Ammon's horn (tissue), 1 donor: ENCODE data around the gene DENND5B.
"Not testable (repeated sequence)": the region's sequence is repeated elsewhere in the genome, so short reads cannot be mapped to it uniquely, and the experiment has no call there.

Experiments
- DNase-seq: peaks from one replicate; pipeline ENCODE4 v3.0.0-alpha.2; 2016; ENCODE audit warnings: low spot score

The DENND5B gene

GRCh38 chr12:31506515-31507306, 84.2 kb downstream of the DENND5B start:
- no peak for DNase-seq

- no peak for DNase-seq
These were observed 86.2 kb downstream of the DENND5B start for GRCh38 chr12:31504625-31505222.

GRCh38 chr12:31501014-31501413, 89.9 kb downstream of the DENND5B start:
- DNase-seq = not testable (repeated sequence)

GRCh38 chr12:31499567-31499966, 91.4 kb downstream of the DENND5B start:
- no peak for DNase-seq

DNA sequence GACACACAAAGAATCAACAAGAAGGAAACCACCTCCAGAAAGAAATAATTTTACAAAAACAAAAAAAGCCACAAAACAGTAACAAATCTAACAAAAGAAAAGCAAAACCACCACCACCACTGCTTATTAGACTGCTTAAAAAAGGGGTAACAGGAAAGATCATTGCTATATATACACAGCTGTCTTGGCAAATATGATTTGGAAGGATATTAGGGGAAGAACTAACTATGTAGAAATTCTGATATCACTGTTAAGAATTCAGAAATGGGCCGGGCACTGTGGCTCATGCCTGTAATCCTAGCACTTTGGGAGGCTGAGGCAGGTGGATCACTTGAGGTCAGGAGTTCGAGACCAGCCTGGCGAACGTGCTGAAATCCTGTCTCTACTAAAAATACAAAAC, 92.5 kb downstream of the DENND5B start:
- no peak for DNase-seq

GRCh38 chr12:31496257-31496656, 94.7 kb downstream of the DENND5B start:
- DNase-seq = no peak

- no peak for DNase-seq
These were observed 96.5 kb downstream of the DENND5B start for GRCh38 chr12:31494455-31494854.

GRCh38 chr12:31492599-31493196, 98.2 kb downstream of the DENND5B start:
- no peak for DNase-seq

- peak; percentile 25 for DNase-seq
These were observed 98.9 kb downstream of the DENND5B start for GRCh38 chr12:31491841-31492598.

- no peak for DNase-seq
These were observed 99.6 kb downstream of the DENND5B start for GRCh38 chr12:31491241-31491794.

GRCh38 chr12:31488737-31489338, 102.1 kb downstream of the DENND5B start:
- no peak for DNase-seq

DNA sequence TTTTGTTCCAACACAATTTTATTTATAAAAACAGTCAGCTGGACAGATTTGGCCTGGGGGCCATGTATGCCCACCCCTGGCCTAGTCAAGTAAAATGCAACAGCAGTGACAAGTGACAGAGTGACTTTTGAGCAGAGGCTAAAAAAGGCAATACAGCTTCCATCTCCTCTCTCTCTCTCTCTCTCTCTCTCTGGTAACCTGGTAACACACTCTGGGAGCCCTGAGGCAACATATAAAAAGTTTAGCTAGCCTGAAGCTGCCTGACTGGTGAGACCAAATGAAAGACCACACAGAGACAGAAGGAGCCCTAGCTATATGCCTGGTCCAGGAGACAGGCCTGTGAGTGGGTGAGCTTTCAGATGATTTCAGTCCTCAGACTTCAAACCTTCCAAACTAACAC, 105.4 kb downstream of the DENND5B start:
- no peak for DNase-seq

GRCh38 chr12:31482816-31483215, 108.1 kb downstream of the DENND5B start:
- no peak for DNase-seq

- no peak for DNase-seq
These were observed 109.5 kb downstream of the DENND5B start for GRCh38 chr12:31481415-31481814.

GRCh38 chr12:31479516-31480210, 111.3 kb downstream of the DENND5B start:
- no peak for DNase-seq

DNA sequence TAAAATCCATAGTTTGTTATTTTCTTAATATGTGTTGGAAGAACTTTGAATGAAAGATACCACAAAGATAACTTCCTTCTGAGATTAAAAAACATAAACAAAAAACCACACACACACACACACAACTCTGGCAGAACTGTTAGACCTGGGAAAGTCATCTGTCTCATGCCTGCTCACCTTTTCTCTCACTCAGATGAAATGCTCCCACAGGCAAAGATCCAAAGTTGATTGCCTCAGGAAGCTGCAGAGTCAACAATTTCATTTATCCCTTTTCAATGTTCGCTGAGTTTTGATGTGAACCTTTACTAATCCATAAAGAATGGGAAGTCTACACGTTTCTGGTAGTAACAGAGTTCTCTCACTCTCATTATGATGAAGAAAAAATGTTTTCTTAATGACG, 112.0 kb downstream of the DENND5B start:
- DNase-seq = no peak

DNA sequence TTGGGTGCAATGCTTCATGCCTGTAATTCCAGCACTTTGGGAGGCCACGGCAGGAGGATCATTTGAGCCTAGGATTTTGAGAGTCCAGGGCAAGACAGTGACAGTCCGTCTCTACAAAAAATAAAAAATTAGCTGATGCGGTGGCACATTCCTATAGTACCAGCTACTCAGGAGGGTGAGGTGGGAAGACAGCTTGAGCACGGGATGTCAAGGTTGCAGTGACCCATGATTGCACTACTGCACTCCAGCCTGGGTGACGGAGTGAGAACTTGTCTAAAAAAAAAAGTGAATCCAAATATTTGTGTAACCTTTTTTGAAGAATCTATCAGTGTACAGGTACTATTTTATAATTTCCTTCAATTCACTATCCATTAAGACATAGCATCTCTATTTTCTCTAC, 112.5 kb downstream of the DENND5B start:
- DNase-seq = no peak

DNA sequence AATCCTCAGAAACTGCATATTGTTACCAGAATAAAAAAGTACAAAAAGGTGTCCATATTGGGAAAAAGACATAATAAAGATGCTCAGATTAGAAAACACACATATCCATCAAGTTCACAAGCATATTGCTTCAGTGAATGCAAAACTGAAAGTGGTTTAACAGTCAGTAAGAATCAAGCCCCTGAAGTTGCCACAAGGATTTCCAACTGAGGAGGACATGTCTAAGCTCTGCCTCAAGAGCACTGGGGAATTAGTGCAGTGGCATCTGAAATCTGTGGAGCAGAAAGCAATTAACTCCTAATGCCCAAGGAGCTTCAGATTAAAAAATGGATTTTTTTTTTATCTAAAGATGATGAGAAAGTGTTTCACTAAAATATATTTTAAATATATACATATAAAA, 113.2 kb downstream of the DENND5B start:
- no peak for DNase-seq

GRCh38 chr12:31476437-31476836, 114.5 kb downstream of the DENND5B start:
- DNase-seq = no peak

GRCh38 chr12:31475610-31476009, 115.3 kb downstream of the DENND5B start:
- not testable (repeated sequence) for DNase-seq

DNA sequence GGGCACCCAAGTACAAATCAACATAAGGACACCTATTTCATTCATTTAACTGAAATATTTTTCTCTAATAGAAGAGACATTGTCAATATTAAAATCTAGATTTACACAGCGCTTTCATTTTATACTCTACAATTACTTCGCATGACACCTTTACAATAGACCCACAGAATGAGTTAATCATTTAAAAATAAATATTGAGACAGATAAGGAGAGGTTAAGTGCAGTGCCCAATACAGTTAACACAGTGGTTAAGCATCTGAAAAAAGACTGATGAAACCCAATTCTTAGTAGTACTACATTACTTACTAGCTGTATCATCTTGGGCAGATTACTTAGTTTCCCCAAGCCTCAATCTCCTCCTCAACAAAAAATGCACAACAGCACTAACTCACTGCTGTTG, 116.2 kb downstream of the DENND5B start:
- no peak for DNase-seq
